Measurements from ENCODE around the gene FARS2. TPM values are rescaled to one million over a fixed set of nuclear protein-coding genes. Genes with fewer than 3 reads are reported as not detected.

FARS2 gene
- total RNA-seq, 1 donor = 29.8 TPM

DNA sequence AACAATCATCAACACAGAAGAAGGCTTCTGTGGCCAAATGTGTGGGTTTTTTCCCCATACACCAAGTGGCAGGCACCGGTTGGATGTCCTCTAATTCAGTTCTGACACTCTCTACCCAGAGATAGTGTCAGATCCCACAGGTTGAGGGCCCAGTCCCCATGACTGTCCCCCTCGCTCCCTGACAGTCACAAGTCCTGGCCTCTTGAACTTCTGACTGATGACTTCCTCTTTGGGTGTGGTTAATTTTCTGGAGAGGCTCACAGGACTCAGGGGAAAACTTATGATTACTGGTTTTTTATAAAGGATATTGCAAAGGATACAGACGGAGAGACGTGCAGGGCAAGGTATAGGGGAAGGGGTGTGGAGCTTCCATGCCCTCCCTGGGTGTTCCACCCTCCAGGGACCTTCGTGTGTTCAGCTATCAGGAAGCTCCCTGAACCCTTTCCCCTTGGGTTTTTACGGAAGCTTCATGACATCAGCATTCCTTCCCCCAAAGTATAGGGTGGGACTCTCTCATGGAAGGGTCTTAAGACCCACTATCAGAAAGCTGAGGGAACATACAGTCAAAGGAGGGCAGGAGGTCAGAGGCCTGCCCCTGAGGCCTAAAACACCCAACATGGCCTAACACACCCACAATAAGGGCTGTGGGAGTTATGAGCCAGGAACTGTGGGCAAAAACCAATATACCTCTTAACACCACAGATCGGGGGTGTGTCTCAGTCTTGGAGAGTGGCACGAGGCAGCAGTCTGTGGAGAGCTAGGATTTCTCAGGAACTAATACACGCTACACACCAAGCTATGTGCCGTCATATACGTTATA, 33.3 kb downstream of the FARS2 start:
- no peak for DNase-seq (ENCODE audit: low read depth)
- no peak overlapping the region for H3K4me3 ChIP-seq (ENCODE audit: low read depth, low read length)

DNA sequence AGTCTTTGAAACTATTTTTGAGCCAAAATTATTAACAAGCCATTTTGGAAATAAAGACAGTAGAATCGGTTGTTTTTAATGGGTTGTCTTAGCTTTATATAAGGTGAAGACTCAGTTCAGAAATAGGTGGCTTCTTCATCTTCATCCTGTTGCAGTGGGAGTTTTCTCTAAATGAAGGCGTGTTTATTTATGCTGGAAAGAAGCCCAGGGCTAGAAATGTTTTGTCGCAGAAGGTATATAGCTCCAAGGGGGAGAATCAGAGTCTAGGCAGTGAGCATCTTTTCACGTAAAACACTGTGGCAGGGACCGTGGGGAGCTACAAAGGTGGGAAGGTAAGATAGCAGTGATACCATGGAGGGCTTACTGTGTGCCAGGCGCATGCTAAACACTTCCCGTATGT, 34.3 kb downstream of the FARS2 start:
- H3K4me3 ChIP-seq (ENCODE audit: low read depth, low read length) = no peak overlapping the region
- no peak for DNase-seq (ENCODE audit: low read depth)
- TF ChIP-seq, protein P1, sequence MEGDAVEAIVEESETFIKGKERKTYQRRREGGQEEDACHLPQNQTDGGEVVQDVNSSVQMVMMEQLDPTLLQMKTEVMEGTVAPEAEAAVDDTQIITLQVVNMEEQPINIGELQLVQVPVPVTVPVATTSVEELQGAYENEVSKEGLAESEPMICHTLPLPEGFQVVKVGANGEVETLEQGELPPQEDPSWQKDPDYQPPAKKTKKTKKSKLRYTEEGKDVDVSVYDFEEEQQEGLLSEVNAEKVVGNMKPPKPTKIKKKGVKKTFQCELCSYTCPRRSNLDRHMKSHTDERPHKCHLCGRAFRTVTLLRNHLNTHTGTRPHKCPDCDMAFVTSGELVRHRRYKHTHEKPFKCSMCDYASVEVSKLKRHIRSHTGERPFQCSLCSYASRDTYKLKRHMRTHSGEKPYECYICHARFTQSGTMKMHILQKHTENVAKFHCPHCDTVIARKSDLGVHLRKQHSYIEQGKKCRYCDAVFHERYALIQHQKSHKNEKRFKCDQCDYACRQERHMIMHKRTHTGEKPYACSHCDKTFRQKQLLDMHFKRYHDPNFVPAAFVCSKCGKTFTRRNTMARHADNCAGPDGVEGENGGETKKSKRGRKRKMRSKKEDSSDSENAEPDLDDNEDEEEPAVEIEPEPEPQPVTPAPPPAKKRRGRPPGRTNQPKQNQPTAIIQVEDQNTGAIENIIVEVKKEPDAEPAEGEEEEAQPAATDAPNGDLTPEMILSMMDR (IDR thresholded peaks at IDR 0.05; ENCODE audit: insufficient read depth, low read depth, low read length) = no peak

More for the DNA sequence above, 33.3 kb downstream of the FARS2 start:
- TF ChIP-seq, protein P1 (IDR thresholded peaks at IDR 0.05; ENCODE audit: insufficient read depth, low read depth, low read length) = no peak

DNA sequence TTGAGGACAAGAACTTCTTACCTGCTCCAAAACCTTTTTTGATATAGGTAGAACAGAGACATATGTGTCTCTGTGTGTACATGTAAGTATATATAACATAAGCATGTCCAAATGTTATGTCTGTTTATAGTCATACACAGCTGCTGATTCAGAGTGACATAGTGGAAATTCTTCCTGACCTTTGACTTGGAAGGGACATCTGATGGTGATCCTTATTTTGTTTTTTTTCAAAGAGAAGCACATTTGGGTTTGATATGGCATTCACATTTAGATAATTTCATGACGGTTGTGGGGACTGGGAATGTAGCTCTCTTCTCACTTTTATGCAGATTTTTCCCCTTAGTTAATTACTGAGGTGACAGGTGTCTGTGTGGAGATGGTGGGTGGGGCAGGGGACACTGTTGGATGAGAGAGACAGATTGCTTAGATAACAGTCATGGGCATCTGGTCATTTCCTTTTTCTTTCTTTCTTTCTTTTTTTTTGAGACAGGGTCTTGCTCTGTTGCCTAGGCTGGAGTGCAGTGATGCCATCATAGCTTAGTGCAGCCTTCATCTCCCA, 39.0 kb downstream of the FARS2 start:
- TF ChIP-seq, protein P1 (IDR thresholded peaks at IDR 0.05; ENCODE audit: insufficient read depth, low read depth, low read length) = no peak
- H3K4me3 ChIP-seq (ENCODE audit: low read depth, low read length) = no peak overlapping the region
- no peak for DNase-seq (ENCODE audit: low read depth)

DNA sequence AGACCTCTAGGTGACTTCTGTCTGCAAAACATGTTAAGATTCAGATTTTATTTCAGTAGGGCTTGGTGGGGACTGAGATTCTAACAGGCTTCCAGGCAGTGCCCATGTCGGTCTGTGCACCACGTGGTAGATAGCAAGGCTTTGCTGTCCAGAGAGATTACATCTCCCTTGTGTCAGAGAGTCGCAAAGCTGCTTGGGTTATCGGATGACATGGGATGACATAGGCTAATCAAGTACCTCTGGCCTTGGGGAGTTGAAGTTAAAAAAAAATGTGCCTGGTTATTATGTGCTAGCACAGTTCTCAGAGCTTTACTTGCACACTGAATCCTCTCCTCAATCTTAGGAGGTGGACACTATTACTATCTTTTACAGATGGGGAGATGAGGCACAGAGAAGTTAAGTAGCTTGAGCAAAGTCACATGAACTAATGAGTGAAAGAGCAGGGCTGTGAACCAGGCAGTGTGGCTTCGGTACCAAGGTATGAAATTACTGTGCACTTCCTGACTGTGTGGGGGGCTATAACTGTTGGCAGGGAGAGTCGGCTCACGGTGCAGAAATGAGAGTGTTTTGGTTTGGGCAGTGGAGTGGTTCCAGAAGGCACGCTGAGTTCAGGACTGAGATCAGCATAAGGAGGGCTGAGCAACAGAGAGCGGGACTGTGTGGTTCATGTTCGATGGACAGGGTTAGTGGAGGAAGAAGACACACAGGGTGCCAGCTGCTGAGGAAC, 41.1 kb downstream of the FARS2 start:
- no peak overlapping the region for H3K4me3 ChIP-seq (ENCODE audit: low read depth, low read length)
- TF ChIP-seq, protein P1 (IDR thresholded peaks at IDR 0.05; ENCODE audit: insufficient read depth, low read depth, low read length) = no peak
- no peak for DNase-seq (ENCODE audit: low read depth)

DNA sequence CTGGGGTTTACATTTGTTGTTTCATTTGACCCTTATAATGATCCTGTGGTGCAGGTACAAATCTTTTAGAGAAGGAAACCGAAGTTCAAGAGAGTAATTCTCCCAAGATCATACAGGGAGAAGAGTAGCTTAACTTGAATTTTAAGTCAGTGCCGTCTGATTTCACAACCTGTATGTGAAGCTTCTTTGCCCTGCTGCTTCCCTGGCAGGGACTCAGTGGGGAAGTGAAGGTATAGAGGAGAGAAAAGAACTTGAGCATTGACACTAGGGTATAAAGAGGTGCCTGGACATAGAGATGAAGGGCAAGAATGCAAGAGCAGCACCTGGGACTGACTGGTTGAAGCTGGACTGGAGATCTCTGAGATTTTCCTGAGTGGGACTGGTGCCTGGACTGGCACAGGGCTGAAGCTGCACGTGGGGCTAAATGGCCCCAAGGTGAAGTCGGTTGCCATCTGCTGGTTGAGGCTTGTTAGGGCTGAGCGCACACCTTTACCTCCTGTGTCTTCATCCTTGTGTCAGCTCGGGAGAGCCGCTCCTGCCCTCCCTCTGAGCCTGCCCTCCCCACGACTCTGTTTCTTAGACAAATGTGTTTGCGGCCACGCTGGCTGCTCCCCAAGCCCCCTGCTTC, 41.8 kb downstream of the FARS2 start:
- TF ChIP-seq, protein P1 (IDR thresholded peaks at IDR 0.05; ENCODE audit: insufficient read depth, low read depth, low read length) = peak; percentile 44
- no peak for DNase-seq (ENCODE audit: low read depth)
- no peak overlapping the region for H3K4me3 ChIP-seq (ENCODE audit: low read depth, low read length)

DNA sequence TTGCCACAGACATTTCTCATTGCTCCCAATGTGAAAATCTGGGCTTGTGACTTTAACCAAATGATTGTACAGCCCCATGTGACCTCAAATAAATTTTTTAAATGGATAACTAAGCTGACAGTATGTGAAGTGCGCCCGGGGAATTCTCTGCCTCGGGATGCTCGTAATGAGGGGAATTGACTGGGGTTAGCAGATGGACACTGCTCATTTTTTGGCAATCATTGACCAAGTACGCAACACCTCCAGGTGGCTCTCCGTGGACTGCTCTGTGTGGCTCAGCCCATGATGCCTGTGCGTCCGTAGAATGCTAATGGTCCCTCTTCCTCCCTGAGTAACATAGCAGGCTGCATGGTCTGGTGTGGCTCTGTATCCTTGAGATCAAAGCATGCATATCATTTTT, 42.4 kb downstream of the FARS2 start:
- no peak overlapping the region for H3K4me3 ChIP-seq (ENCODE audit: low read depth, low read length)
- TF ChIP-seq, protein P1 (IDR thresholded peaks at IDR 0.05; ENCODE audit: insufficient read depth, low read depth, low read length) = no peak
- no peak for DNase-seq (ENCODE audit: low read depth)

All from fibroblast of villous mesenchyme (primary cell).